ENCODE results near the gene OR51F1. TPM values are rescaled to one million over a fixed set of nuclear protein-coding genes. Genes with fewer than 3 reads are reported as not detected.

Gene OR51F1
- total and polyA plus RNA-seq, 2 donors (not counting 1 experiment from before 2014, with no cell fraction given): not detected

DNA sequence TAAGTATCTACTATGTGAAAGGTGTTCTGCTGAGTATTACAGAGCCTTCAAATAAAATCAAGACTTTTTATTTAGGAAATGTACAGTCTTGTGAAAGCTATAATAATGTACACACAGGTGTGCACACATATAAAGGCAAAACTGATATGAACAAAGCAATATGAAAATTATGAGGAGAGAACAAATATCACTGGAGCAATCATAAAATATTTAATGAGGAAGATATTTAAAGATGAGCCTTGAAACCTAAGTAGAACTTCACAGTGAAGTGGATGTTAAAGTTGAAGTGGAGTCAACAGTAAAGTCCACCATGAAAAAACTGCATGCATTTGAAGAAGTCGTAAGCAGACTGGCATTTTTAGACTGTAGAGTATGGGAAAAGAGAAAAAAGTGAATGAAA lies 18.5 kb downstream of the OR51F1 start:
- ATAC-seq (ENCODE audit: low read depth) (no peak), DNase-seq (no peak)
- Mint-ChIP-seq H3K4me3 (no peak overlapping the region), H3K27ac (no peak overlapping the region), H3K4me1 (no peaks in the 10 kb centered on the region), H3K9me3 (ENCODE audit: insufficient read depth) (no peaks in the 10 kb centered on the region), H3K27me3 (peaks cover 21% of the 10 kb centered on the region)
- ChIA-PET POLR2A (no interaction called here), CTCF (no interaction called here)
- H3K27ac ChIP-seq (ENCODE audit: low read length in 2 of 2): no peak overlapping the region
- no peak overlapping the region for H3K9ac ChIP-seq (ENCODE audit: low read length)
- 100% methylated on average over 1 of the region's 1 CpG for WGBS (ENCODE audit: insufficient coverage)
- no peaks in the 10 kb centered on the region for H3K9me3 ChIP-seq (ENCODE audit: control extremely low read depth in 1 of 3, control insufficient read depth in 2 of 3, insufficient read depth in 1 of 3, low read length in 2 of 3)
- H3K4me3 ChIP-seq (ENCODE audit: control extremely low read depth in 1 of 5, extremely low read depth in 1 of 5, insufficient read depth in 1 of 5, low read depth in 2 of 5, low read length in 4 of 5): no peak overlapping the region
- H4K20me1 ChIP-seq (ENCODE audit: control insufficient read depth, insufficient read depth, low read length, poor library complexity, severe bottlenecking): no peaks in the 10 kb centered on the region
- H3K79me2 ChIP-seq (ENCODE audit: control insufficient read depth, insufficient read depth, low read length): no peaks in the 10 kb centered on the region
- intact Hi-C loops (cut with micrococcal nuclease): no loop called here
- no peaks in the 10 kb centered on the region for H3K36me3 ChIP-seq (replicated peaks in 1 of 2; ENCODE audit: control extremely low read depth in 1 of 2, control insufficient read depth in 1 of 2, extremely low read depth in 1 of 2, insufficient read depth in 2 of 2, low read length in 1 of 2)
- TF ChIP-seq, protein P1, sequence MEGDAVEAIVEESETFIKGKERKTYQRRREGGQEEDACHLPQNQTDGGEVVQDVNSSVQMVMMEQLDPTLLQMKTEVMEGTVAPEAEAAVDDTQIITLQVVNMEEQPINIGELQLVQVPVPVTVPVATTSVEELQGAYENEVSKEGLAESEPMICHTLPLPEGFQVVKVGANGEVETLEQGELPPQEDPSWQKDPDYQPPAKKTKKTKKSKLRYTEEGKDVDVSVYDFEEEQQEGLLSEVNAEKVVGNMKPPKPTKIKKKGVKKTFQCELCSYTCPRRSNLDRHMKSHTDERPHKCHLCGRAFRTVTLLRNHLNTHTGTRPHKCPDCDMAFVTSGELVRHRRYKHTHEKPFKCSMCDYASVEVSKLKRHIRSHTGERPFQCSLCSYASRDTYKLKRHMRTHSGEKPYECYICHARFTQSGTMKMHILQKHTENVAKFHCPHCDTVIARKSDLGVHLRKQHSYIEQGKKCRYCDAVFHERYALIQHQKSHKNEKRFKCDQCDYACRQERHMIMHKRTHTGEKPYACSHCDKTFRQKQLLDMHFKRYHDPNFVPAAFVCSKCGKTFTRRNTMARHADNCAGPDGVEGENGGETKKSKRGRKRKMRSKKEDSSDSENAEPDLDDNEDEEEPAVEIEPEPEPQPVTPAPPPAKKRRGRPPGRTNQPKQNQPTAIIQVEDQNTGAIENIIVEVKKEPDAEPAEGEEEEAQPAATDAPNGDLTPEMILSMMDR (IDR thresholded peaks at IDR 0.05): no peak
- TF ChIP-seq EZH2 (IDR thresholded peaks at IDR 0.05; ENCODE audit: borderline replicate concordance, insufficient read depth, low read depth, low read length, poor library complexity, severe bottlenecking): no peak
- H3K27me3 ChIP-seq (replicated peaks in 1 of 4; ENCODE audit: control extremely low read depth in 1 of 4, control insufficient read depth in 3 of 4, insufficient read depth in 4 of 4, low read length in 3 of 4): no peaks in the 10 kb centered on the region
- no peaks in the 10 kb centered on the region for H3K4me1 ChIP-seq (ENCODE audit: control insufficient read depth in 2 of 2, insufficient read depth in 2 of 2, low read length in 2 of 2)
- no peak overlapping the region for H2AFZ ChIP-seq (ENCODE audit: insufficient read depth, low read depth, low read length, poor library complexity, severe bottlenecking)
- H3K4me2 ChIP-seq (replicated peaks; ENCODE audit: low read depth, low read length, poor library complexity, severe bottlenecking): no peak overlapping the region

DNA sequence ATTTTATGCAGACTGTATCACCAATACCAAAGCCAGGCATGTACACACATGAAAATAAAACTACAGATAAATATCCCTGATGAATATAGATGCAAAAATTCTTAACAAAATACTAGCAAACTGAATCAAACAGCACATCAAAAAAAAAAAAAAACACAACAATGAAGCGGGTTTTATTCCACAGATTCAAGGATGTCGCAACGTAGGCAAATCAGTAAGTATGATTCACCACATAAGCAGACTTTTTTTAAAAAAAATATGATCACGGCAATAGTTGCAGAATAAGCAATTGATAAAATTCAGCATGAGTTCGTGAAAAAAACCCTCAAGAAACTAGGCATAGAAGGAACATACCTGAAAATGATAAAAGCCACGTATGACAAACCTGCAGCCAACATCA lies 21.3 kb downstream of the OR51F1 start:
- WGBS (ENCODE audit: insufficient coverage): no CpG with 5 or more reads among the region's 6 CpGs
- intact Hi-C loops (cut with micrococcal nuclease): no loop called here
- Mint-ChIP-seq H3K9me3 (ENCODE audit: insufficient read depth) (no peaks in the 10 kb centered on the region), H3K27ac (no peak overlapping the region), H3K27me3 (peaks cover 21% of the 10 kb centered on the region), H3K4me1 (no peaks in the 10 kb centered on the region), H3K4me3 (no peak overlapping the region)
- no peak for TF ChIP-seq EZH2 (IDR thresholded peaks at IDR 0.05; ENCODE audit: borderline replicate concordance, insufficient read depth, low read depth, low read length, poor library complexity, severe bottlenecking)
- TF ChIP-seq, protein P1 (IDR thresholded peaks at IDR 0.05): no peak
- ChIA-PET CTCF (no interaction called here), POLR2A (no interaction called here)
- no peak overlapping the region for H3K4me2 ChIP-seq (replicated peaks; ENCODE audit: low read depth, low read length, poor library complexity, severe bottlenecking)
- no peaks in the 10 kb centered on the region for H3K9me3 ChIP-seq (ENCODE audit: control extremely low read depth in 1 of 3, control insufficient read depth in 2 of 3, insufficient read depth in 1 of 3, low read length in 2 of 3)
- H4K20me1 ChIP-seq (ENCODE audit: control insufficient read depth, insufficient read depth, low read length, poor library complexity, severe bottlenecking): no peaks in the 10 kb centered on the region
- H3K4me3 ChIP-seq (ENCODE audit: control extremely low read depth in 1 of 5, extremely low read depth in 1 of 5, insufficient read depth in 1 of 5, low read depth in 2 of 5, low read length in 4 of 5): no peak overlapping the region
- ATAC-seq (ENCODE audit: low read depth) (no peak), DNase-seq (no peak)
- no peak overlapping the region for H2AFZ ChIP-seq (ENCODE audit: insufficient read depth, low read depth, low read length, poor library complexity, severe bottlenecking)
- no peak overlapping the region for H3K9ac ChIP-seq (ENCODE audit: low read length)
- no peaks in the 10 kb centered on the region for H3K36me3 ChIP-seq (replicated peaks in 1 of 2; ENCODE audit: control extremely low read depth in 1 of 2, control insufficient read depth in 1 of 2, extremely low read depth in 1 of 2, insufficient read depth in 2 of 2, low read length in 1 of 2)
- no peaks in the 10 kb centered on the region for H3K4me1 ChIP-seq (ENCODE audit: control insufficient read depth in 2 of 2, insufficient read depth in 2 of 2, low read length in 2 of 2)
- no peak overlapping the region for H3K27ac ChIP-seq (ENCODE audit: low read length in 2 of 2)
- no peaks in the 10 kb centered on the region for H3K79me2 ChIP-seq (ENCODE audit: control insufficient read depth, insufficient read depth, low read length)
- no peaks in the 10 kb centered on the region for H3K27me3 ChIP-seq (replicated peaks in 1 of 4; ENCODE audit: control extremely low read depth in 1 of 4, control insufficient read depth in 3 of 4, insufficient read depth in 4 of 4, low read length in 3 of 4)
